ENCODE data around the gene LRRC7.

- no peak for TF ChIP-seq CTCF (conservative IDR thresholded peaks at IDR 0.05; ENCODE audit: low read depth in 2 of 2)
- TF ChIP-seq, protein P1, sequence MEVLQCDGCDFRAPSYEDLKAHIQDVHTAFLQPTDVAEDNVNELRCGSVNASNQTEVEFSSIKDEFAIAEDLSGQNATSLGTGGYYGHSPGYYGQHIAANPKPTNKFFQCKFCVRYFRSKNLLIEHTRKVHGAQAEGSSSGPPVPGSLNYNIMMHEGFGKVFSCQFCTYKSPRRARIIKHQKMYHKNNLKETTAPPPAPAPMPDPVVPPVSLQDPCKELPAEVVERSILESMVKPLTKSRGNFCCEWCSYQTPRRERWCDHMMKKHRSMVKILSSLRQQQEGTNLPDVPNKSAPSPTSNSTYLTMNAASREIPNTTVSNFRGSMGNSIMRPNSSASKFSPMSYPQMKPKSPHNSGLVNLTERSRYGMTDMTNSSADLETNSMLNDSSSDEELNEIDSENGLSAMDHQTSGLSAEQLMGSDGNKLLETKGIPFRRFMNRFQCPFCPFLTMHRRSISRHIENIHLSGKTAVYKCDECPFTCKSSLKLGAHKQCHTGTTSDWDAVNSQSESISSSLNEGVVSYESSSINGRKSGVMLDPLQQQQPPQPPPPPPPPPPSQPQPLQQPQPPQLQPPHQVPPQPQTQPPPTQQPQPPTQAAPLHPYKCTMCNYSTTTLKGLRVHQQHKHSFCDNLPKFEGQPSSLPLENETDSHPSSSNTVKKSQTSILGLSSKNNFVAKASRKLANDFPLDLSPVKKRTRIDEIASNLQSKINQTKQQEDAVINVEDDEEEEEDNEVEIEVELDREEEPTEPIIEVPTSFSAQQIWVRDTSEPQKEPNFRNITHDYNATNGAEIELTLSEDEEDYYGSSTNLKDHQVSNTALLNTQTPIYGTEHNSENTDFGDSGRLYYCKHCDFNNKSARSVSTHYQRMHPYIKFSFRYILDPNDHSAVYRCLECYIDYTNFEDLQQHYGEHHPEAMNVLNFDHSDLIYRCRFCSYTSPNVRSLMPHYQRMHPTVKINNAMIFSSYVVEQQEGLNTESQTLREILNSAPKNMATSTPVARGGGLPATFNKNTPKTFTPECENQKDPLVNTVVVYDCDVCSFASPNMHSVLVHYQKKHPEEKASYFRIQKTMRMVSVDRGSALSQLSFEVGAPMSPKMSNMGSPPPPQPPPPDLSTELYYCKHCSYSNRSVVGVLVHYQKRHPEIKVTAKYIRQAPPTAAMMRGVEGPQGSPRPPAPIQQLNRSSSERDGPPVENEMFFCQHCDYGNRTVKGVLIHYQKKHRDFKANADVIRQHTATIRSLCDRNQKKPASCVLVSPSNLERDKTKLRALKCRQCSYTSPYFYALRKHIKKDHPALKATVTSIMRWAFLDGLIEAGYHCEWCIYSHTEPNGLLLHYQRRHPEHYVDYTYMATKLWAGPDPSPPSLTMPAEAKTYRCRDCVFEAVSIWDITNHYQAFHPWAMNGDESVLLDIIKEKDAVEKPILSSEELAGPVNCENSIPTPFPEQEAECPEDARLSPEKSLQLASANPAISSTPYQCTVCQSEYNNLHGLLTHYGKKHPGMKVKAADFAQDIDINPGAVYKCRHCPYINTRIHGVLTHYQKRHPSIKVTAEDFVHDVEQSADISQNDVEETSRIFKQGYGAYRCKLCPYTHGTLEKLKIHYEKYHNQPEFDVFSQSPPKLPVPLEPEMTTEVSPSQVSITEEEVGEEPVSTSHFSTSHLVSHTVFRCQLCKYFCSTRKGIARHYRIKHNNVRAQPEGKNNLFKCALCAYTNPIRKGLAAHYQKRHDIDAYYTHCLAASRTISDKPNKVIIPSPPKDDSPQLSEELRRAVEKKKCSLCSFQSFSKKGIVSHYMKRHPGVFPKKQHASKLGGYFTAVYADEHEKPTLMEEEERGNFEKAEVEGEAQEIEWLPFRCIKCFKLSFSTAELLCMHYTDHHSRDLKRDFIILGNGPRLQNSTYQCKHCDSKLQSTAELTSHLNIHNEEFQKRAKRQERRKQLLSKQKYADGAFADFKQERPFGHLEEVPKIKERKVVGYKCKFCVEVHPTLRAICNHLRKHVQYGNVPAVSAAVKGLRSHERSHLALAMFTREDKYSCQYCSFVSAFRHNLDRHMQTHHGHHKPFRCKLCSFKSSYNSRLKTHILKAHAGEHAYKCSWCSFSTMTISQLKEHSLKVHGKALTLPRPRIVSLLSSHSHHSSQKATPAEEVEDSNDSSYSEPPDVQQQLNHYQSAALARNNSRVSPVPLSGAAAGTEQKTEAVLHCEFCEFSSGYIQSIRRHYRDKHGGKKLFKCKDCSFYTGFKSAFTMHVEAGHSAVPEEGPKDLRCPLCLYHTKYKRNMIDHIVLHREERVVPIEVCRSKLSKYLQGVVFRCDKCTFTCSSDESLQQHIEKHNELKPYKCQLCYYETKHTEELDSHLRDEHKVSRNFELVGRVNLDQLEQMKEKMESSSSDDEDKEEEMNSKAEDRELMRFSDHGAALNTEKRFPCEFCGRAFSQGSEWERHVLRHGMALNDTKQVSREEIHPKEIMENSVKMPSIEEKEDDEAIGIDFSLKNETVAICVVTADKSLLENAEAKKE (CRISPR knock-in tag; IDR thresholded peaks at IDR 0.05) = no peak
- TF ChIP-seq POLR2AphosphoS5 (IDR thresholded peaks at IDR 0.05; ENCODE audit: low read depth) = no peak
Observed at GRCh38 chr1:69572921-69573320, 5.2 kb downstream of the LRRC7 start.
